Fibroblast of skin of abdomen (primary cell): ENCODE data around the gene PIEZO1.
A peak's percentile ranks its signal among the peaks of the same experiment; 100 is the strongest.

ENCODE experiments used
- DNase-seq: peaks from one replicate; pipeline ENCODE4 v3.0.0-alpha.2; 2013

PIEZO1 gene

GRCh38 chr16:88752386-88753002, 32.5 kb downstream of the PIEZO1 start:
- DNase-seq = no peak

DNA sequence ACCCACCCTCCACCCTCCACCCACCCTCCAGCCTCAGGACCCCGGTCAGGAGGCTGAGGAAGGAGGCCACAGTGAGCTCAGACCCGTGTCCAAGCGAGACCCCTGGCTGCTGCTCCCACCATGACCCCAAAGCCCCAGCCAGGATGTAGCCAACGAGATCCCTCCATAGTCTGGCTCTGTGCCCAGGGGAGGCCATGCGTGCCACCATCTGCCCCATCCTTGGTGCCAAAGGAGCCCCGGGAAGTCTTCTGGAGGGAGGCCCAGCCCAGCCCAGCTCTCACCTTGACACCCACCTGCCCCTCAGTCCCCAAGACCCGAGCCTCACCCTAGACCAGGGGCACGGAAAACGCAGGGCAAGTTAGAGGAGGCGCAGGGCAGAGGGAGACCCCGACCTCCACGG, 34.2 kb downstream of the PIEZO1 start:
- DNase-seq = no peak

DNA sequence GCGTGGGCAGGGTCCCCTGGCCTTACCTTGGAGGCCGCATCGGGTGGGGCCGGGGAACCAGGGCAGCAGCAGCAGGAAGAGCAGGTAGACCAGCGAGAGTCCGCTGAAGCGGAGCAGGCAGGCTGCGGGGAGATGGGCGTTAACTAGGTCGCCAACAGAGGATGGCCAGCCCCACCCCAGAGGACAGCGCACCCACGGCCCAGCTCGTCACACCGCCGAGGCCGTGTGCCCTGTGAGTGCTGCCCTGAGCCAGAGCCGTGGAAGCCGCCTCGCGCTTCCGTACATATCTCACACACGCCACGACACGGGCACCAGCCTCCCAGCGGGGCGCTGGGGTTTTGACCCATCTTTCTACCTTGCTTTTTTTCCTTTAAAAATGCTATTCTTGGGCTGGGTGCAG, 35.7 kb downstream of the PIEZO1 start:
- DNase-seq = no peak

DNA sequence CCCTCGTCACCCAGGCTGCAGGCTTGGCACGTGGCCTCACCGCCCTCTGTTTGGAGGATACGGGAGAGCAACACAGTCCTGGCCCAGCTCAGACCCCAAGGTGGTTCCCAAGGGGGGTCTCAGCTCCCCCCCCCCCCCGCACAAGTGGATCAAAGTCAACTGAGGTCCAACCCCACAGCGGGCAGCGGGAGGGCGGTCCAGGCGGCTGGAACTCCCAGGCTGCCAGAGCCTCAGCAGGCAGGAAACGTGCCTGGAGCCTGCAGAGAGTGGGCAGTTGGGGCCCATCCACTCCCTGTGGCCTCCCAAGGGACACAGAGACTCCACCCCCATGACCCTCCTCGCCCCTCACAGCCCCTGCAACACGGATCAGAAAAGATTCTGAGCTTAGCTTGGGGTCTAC, 36.7 kb downstream of the PIEZO1 start:
- no peak for DNase-seq

DNA sequence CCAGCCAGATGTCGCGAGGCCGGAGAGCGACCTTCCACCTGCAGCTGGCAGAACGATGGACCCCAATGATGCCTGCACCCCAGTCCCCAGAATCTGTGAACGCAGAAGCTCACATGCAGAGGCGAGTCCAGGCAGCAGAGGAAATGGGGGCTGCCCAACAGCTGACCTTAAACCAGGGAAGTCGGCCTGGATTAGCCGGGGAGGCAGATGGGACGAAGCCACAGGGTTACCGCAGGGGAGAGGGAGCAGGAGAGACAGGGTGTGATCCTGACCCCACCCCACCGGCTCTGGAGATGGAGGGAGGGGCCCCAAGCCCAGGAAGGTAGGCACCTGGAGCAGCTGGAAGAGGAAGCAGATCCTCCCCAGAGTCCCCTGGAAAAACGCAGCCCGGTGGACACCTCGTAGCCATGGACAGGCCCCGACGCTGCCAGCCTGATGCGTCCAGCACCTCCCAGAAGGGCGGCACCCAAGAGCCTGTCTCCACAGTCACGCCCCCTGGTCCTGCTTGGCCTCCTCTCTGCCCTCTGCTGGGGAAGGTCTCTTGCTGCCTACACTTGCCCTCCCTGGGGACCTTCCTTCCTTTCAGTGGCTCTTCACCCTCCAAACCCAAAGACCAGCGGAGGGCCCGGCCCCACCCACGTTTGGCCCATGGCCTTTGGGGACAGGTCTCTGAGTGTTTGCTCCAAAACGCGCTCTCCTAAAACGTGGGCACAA, 37.3 kb downstream of the PIEZO1 start:
- DNase-seq = no peak

DNA sequence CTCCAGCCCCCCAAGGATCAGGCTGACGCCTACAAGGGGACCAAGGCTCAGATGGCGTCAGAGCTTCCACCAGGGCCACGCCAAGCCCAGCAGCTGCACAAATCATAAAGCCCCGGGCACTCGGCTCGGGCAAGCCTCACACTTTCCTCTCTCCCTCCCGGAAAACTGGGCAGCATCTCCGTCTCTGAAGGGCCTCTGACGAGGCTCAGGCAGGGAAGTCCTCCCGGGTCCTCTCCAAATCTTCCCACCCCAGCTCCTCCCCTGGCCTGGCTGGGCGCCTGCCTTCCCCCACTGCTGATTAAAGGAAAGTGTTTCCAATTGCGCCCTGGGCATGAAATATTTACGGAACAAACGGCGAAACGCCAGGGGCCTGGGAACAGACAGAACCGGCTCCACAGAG, 38.5 kb downstream of the PIEZO1 start:
- DNase-seq = no peak

DNA sequence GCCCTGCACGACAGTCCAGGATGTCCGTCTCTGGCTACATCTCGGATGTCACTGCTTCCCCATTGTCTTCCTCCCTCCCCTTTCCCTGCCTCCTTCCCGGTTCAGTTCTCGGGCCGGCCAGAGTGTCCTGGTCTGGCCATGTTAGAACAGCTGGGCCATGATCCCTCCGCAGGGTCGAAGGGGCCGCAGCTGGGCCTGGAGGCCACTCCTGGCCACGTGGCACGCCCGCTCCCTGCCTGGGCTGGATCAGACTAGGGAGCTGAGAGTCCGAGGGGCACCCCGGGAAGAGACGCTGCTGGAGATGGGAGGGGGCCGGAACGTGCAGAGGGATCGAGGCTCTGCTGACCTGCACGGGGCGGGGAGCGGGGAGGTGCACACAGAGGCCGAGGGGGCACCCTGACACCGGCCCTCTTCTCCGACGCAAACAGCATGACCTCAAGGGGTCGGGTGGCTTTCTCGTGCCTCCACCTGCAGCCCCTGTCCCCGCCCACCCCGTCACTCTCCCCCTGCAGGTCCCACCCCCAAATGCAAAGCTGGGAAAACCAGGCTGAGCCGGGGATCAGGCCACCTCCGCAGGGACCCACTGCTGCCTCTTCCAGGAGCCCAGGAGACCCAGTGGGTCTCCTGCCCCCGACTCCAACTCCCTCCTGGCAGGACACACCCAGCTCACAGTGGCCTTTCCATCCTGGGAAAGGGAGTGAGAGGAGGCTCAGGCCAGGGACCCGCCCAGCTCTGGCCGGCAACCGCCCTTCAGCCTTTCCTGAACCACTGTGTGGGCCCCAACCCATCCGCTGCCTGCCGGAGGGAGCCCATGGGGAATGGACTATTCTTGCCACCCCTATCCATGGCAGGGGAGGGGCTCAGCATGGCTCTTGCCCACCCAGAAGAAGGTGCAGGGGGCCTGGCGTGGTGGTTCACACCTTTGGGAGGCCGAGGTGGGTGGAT, 40.2 kb downstream of the PIEZO1 start:
- no peak for DNase-seq

- DNase-seq = peak; percentile 53
Measured at GRCh38 chr16:88743693-88744576, 41.1 kb downstream of the PIEZO1 start.

DNA sequence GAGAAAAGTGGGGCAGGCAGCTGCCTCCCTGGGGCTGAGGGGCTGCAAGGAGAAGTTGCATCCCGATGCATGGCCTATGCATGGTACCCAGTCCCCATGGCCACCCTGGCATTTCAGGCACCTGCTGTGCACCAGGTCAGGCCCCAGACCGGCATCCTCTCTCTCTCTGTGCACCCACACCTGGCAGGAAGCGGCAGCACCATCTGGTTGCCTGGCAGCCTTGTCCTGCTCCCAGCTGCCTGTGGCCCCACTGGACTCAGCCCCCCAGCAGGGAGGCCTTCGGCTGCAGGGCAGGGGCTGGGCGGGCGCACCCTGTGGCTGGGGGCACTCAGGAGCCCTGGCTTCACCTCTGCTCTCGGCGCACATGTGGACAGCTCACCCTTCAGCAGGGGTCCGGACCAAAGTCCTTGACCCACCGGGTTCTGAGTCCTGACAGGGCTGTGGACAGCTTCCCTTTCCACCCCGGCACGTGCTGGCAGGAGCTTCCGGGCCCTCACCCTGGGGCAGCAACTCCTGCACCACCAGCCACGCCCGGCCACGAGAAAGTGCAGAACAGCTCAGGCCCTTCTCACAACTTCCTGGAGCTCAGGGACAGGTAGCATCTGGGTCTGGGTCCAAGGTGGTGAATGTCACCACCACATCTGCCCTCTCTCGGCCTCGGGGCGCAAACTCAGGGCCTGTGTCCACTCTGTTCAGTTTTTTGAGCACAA, 42.0 kb downstream of the PIEZO1 start:
- DNase-seq = no peak

GRCh38 chr16:88741368-88741767, 43.7 kb downstream of the PIEZO1 start:
- no peak for DNase-seq

DNA sequence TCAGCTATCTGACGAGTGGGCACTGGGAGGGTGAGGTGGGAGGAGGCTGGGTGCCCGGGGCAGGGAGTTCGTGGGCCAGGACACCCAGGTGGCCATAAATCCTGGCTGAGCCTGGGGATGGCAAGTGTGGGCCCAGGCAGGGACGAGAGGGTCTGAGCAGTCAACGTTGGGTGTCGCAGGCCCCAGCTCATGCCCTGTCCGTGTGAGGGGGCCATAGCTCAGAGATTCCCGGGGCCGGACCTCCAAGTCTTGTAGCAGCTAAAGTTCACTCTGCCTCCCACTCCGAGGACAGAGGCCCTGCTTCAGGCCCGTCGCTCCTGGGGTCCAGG, 44.3 kb downstream of the PIEZO1 start:
- no peak for DNase-seq

DNA sequence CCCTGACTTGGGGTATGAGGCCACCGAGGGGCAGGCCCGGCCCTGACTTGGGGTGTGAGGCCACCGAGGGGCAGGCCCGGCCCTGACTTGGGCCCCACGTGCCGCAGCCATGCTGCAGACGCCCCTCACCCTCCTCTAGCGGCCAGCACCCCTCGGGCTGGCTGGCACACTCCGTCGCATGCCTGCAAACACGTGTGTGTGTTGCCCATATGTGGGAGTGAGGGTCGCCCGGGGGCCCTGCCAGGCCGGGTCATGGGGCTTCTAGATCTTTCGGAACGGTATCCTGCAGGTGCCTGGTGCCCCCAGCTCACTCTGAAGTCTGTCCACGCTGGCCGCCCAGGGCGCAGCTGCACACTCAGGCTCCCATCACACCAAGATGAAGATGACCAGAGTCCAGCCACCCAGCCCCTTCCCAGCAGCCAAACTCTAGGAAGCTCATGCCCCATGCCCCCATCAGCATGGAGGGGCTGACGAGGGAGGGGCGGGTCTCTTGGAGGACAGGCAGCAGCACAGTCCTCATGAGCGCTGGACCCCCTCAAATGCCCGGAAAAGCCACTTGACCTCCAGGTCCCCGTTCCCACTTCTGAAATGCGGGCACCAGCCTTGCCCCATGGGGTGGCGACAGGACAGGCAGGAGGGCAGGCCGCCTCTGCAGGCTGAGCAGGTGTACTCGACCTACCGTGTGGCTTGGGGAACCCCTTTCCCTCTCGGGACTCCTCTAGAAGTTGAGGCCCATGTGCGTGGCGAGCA, 44.9 kb downstream of the PIEZO1 start:
- no peak for DNase-seq

- no peak for DNase-seq
Measured at GRCh38 chr16:88739139-88739976, 45.7 kb downstream of the PIEZO1 start.

GRCh38 chr16:88738151-88739084, 46.6 kb downstream of the PIEZO1 start:
- no peak for DNase-seq

DNA sequence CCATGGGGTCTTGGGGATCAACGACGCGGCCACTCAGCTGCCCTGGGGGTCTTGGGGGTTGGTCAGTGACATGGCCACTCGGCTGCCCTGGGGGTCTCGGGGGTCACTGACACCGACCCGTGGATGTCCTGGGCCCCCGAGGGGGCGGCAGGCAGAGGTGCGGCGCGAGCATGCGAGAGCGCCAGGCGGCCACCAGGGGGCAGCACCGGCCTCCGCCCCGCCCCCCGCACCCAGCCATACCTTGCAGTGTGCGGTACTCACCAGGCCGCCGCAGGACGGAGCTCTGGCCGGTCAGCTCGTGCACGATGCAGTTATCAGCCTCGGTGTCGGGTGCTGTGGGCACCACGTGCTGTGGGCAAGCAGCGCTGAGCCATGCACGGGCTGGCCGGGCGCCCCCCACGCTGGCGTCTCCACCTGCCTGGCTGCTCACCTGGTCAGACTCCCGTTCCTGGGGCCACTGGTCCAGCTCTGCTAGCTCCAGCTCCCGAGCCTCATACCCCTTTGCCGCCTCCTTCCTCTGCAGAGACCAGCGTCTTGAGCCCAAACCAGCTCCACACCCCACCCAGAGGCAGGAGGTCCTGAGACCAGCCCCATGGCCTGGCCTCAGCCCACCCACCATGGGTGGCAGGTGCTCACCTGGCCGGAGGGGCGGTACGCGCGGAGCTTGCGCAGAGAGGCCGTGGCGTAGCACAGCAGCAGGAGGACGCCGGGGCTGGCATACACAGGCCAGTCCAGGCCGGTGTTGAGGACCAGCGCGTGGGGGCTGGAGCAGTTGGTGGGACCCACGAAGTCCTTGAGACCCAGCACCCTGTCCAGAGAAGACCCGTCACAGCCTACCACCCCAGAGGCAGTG, 47.5 kb downstream of the PIEZO1 start:
- DNase-seq = peak; percentile 73

DNA sequence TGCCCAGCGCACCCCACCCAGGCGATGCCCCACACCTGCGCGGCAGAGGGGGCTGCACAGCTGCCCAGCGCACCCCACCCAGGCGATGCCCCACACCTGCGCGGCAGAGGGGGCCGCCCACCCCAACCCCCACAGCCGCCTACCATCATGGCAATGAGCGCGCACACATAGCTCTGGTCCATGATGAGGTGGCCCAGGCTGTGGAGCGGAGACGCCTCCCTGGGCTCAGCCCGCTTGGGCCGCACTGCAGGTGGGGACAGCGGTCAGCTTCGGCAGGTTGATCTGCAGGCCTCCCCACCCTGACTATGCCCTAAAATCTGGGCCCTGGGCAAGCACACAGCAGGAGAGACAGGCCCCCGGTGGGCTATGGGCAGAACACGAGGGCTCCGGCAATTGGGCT, 48.5 kb downstream of the PIEZO1 start:
- no peak for DNase-seq

GRCh38 chr16:88736088-88736487, 48.9 kb downstream of the PIEZO1 start:
- no peak for DNase-seq

DNA sequence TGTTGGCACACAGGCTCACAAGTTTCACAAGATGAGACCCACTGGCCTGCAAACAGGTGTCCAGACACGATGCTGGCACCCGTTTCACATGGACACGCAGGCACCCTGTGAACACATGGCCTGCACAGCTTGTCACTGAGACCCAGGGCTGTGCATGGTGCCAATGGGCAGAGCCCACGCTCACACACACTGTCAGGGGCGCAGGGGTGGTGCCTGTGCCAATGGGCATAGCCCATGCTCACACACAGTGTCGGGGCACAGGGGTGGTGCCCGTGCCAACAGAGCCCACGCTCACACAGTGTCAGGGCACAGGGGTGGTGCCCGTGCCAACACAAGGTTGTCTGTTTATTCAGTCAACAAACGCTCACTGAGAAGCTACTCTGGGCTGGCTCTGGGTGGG, 49.4 kb downstream of the PIEZO1 start:
- no peak for DNase-seq
